Gastroesophageal sphincter (tissue), 3 donors: Measurements from ENCODE around the gene ZNF76.
A peak's percentile ranks its signal among the peaks of the same experiment; 100 is the strongest.

Source experiments
- POLR2A ChIP-seq, 2 donors: fragments of 450-650 bp; IDR thresholded peaks; one replicate each; pipeline ENCODE4 v1.6.1; 2017; ENCODE audit warnings: antibody characterized with exemption in 2 of 2, mild to moderate bottlenecking in 2 of 2, moderate library complexity in 1 of 2
- POLR2AphosphoS5 ChIP-seq: sonication (generic); formaldehyde crosslinking; IDR thresholded peaks from one replicate; pipeline ENCODE4 v1.6.1; 2017; ENCODE audit warnings: antibody characterized with exemption
- TF ChIP-seq, protein P1 (sequence below), 4 experiments: fragments of 200-600 bp in 2 of 4; fragments of 450-650 bp in 2 of 4; sonication (generic) in 1 of 4; IDR thresholded peaks; one replicate each; pipeline ENCODE4 v1.5.1; 2017 to 2019; ENCODE audit warnings: antibody characterized with exemption in 4 of 4, mild to moderate bottlenecking in 2 of 4, moderate library complexity in 2 of 4

DNA sequence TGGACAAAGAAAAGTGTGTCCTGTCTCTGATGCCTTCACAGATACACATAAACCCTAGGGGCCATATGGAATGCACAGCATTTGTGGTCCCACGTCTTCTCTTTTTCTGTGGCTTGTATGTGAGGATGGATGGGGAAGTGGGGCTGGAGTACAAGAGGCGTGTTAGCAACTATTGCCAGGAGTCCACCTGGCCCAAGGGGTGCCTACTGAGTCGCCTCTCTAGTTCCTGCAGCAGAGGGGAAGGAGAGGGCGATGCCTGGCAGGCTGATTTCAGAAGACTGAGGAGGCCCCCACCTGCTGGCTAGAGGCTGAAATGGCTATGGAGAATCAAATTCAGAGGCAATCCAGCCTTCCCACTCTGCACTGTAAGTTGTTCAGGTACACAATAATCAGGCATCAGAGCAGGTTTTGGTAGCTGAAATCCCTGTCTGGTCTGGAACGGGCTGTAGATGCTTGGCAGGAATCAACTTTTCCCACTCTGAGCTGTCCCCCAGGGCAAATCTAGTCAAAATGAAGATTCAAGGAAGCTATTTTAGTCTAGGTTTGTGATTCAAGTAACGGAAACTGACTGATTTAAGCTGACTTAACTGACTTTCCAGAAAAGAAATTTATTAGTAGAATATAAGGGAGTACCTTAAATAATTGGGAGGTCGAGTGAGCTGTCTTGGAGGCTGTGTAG is 68.0 kb downstream of the ZNF76 start:
- TF ChIP-seq, protein P1, sequence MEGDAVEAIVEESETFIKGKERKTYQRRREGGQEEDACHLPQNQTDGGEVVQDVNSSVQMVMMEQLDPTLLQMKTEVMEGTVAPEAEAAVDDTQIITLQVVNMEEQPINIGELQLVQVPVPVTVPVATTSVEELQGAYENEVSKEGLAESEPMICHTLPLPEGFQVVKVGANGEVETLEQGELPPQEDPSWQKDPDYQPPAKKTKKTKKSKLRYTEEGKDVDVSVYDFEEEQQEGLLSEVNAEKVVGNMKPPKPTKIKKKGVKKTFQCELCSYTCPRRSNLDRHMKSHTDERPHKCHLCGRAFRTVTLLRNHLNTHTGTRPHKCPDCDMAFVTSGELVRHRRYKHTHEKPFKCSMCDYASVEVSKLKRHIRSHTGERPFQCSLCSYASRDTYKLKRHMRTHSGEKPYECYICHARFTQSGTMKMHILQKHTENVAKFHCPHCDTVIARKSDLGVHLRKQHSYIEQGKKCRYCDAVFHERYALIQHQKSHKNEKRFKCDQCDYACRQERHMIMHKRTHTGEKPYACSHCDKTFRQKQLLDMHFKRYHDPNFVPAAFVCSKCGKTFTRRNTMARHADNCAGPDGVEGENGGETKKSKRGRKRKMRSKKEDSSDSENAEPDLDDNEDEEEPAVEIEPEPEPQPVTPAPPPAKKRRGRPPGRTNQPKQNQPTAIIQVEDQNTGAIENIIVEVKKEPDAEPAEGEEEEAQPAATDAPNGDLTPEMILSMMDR (IDR thresholded peaks at IDR 0.05), result peak in 3 of 4 experiments; percentile 51 to 70 (median 59)
- no peak for TF ChIP-seq POLR2AphosphoS5
- TF ChIP-seq POLR2A (IDR thresholded peaks at IDR 0.05), result no peak
